ENCODE data around the gene LRRC1. TPM values are rescaled to one million over a fixed set of nuclear protein-coding genes. Genes with fewer than 3 reads are reported as not detected.

Gene LRRC1
- total RNA-seq, 1 donor from 2014 or later = 1.9 TPM

- DNase-seq (ENCODE audit: low spot score) = no peak
- Mint-ChIP-seq H3K4me1 (ENCODE audit: low read depth) (peaks cover 2% of the 10 kb centered on the region), H3K9me3 (no peaks in the 10 kb centered on the region), H3K36me3 (ENCODE audit: low read depth) (no peaks in the 10 kb centered on the region), H3K27ac (no peak overlapping the region), H3K27me3 (ENCODE audit: low read depth) (peaks cover 2% of the 10 kb centered on the region), H3K4me3 (ENCODE audit: low read depth) (no peak overlapping the region)
- intact Hi-C loops (cut with micrococcal nuclease) = no loop called here
These were observed 137.7 kb downstream of the LRRC1 start for GRCh38 chr6:53932516-53932915.

DNA sequence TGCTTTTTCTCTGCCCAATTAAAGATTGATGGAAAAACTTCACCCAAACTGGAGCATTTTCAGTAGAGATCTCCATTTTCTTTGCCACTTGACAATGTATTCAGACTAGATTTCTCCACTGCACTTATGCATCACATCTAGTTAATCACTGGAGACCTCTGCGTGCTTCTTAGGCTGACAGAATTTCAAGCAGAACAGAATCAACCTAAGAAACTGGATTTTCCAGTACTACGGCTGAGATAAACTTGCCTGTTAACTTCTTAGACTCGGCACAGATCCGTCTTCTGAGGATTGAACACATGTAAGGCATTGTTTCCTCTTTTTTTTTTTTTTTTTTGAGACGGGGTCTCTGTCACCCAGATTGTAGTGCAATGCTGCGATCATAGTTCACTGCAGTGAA, 139.2 kb downstream of the LRRC1 start:
- no peak overlapping the region for H3K4me3 Mint-ChIP-seq (ENCODE audit: low read depth)
- intact Hi-C loops (cut with micrococcal nuclease) = no loop called here
- peaks cover 4% of the 10 kb centered on the region for H3K27me3 Mint-ChIP-seq (ENCODE audit: low read depth)
- H3K9me3 Mint-ChIP-seq = no peaks in the 10 kb centered on the region
- H3K4me1 Mint-ChIP-seq (ENCODE audit: low read depth) = peaks cover 12% of the 10 kb centered on the region
- no peak overlapping the region for H3K27ac Mint-ChIP-seq
- H3K36me3 Mint-ChIP-seq (ENCODE audit: low read depth) = no peaks in the 10 kb centered on the region
- DNase-seq (ENCODE audit: low spot score) = no peak

DNA sequence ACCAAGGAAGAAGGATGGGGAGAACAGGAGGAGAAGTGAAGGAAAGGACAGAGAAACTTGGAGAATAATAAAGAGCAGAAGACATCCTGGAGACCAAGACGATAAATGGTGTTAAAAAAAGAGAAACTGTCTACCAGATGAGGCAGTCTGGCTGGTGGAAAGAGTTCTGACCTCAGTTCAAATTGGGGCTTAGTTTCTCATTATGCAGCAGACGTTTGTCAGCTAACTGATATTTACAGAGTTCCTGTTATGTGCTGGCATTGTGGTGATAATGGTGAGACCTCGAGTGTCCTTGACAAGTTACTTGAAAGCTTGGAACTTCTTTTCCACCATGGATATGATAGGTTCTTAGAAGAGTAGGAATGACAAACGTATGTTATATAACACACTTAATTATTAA, 142.7 kb downstream of the LRRC1 start:
- Mint-ChIP-seq H3K36me3 (ENCODE audit: low read depth) (no peaks in the 10 kb centered on the region), H3K27ac (no peak overlapping the region), H3K4me1 (ENCODE audit: low read depth) (peaks cover 12% of the 10 kb centered on the region), H3K27me3 (ENCODE audit: low read depth) (peaks cover 8% of the 10 kb centered on the region), H3K4me3 (ENCODE audit: low read depth) (no peak overlapping the region), H3K9me3 (no peaks in the 10 kb centered on the region)
- intact Hi-C loops (cut with micrococcal nuclease) = no loop called here
- no peak for DNase-seq (ENCODE audit: low spot score)

- H3K9me3 Mint-ChIP-seq = no peaks in the 10 kb centered on the region
- no peaks in the 10 kb centered on the region for H3K36me3 Mint-ChIP-seq (ENCODE audit: low read depth)
- no peak overlapping the region for H3K27ac Mint-ChIP-seq
These were observed 144.0 kb downstream of the LRRC1 start for GRCh38 chr6:53938810-53939209.

DNA sequence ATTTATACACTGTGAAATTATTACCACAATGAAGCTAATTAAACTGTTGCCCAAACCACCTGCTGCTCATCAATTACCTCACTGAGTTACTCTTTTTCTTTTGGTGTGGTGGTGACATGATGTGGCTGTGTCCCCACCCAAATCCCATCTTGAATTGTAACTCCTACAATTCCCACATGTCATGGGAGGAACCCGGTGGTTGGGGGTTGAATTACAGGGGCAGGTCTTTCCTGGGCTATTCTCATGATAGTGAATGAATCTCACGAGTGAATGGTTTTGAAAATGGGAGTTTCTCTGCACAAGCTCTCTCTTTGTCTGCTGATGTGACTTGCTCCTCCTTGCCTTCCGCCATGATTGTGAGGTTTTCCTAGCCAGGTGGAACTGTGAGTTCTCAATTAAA, 145.0 kb downstream of the LRRC1 start:
- Mint-ChIP-seq H3K36me3 (ENCODE audit: low read depth) (no peaks in the 10 kb centered on the region), H3K27ac (no peak overlapping the region), H3K27me3 (ENCODE audit: low read depth) (peaks cover 11% of the 10 kb centered on the region), H3K4me1 (ENCODE audit: low read depth) (peaks cover 12% of the 10 kb centered on the region), H3K4me3 (ENCODE audit: low read depth) (no peak overlapping the region), H3K9me3 (no peaks in the 10 kb centered on the region)
- intact Hi-C loops (cut with micrococcal nuclease) = no loop called here
- no peak for DNase-seq (ENCODE audit: low spot score)

More at GRCh38 chr6:53938810-53939209, 144.0 kb downstream of the LRRC1 start:
- Mint-ChIP-seq H3K27me3 (ENCODE audit: low read depth) (peaks cover 11% of the 10 kb centered on the region), H3K4me3 (ENCODE audit: low read depth) (no peak overlapping the region), H3K4me1 (ENCODE audit: low read depth) (peaks cover 12% of the 10 kb centered on the region)
- intact Hi-C loops (cut with micrococcal nuclease) = no loop called here
- DNase-seq (ENCODE audit: low spot score) = no peak

DNA sequence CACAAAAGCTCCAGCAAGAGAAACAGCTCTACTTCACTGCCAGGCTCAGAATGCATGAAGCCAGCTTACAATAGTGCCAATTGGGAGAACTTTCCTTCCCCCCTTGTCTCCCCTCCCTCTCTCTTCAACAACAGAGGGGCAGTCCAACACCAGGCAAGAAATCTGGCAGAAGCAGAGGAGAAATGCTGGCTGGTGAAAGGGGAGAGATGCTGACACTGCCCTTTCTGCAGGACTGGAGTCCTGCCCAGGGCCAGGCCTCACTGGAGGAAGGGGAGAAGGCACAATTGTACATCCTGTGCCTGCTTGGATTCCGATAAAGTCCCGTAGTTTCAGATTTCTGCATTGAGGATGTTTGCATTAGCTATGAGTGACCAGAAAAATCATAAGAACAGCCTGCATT, 148.6 kb downstream of the LRRC1 start:
- no peak overlapping the region for H3K27ac Mint-ChIP-seq
- H3K4me3 Mint-ChIP-seq (ENCODE audit: low read depth) = no peak overlapping the region
- peaks cover 15% of the 10 kb centered on the region for H3K27me3 Mint-ChIP-seq (ENCODE audit: low read depth)
- intact Hi-C loops (cut with micrococcal nuclease) = no loop called here
- DNase-seq (ENCODE audit: low spot score) = no peak
- peaks cover 4% of the 10 kb centered on the region for H3K4me1 Mint-ChIP-seq (ENCODE audit: low read depth)
- H3K9me3 Mint-ChIP-seq = no peaks in the 10 kb centered on the region
- H3K36me3 Mint-ChIP-seq (ENCODE audit: low read depth) = no peaks in the 10 kb centered on the region

DNA sequence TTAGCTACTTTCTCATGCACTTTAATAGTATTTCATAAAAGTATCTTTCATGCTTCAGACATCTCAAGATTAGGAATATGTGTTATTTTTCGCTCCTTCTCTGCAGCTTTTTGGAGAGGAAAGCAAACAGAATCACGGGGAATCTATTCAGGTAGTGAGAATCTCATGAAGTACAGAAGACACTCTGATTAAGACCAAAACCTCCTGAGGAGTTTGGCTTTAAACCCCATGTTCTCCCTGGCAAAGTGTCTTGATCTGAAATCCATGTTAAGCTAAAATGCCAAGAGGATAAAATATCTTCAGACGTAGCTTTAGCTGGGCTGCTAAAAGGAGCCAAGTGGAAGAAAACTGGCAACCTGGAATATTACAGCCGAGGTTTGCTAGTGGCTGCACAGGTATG, 149.3 kb downstream of the LRRC1 start:
- intact Hi-C loops (cut with micrococcal nuclease) = no loop called here
- Mint-ChIP-seq H3K36me3 (ENCODE audit: low read depth) (no peaks in the 10 kb centered on the region), H3K9me3 (no peaks in the 10 kb centered on the region), H3K27ac (no peak overlapping the region), H3K27me3 (ENCODE audit: low read depth) (peaks cover 19% of the 10 kb centered on the region), H3K4me3 (ENCODE audit: low read depth) (no peak overlapping the region), H3K4me1 (ENCODE audit: low read depth) (no peaks in the 10 kb centered on the region)
- no peak for DNase-seq (ENCODE audit: low spot score)

- no peaks in the 10 kb centered on the region for H3K9me3 Mint-ChIP-seq
- intact Hi-C loops (cut with micrococcal nuclease) = no loop called here
- no peak for DNase-seq (ENCODE audit: low spot score)
- H3K27ac Mint-ChIP-seq = no peak overlapping the region
- no peaks in the 10 kb centered on the region for H3K4me1 Mint-ChIP-seq (ENCODE audit: low read depth)
- H3K36me3 Mint-ChIP-seq (ENCODE audit: low read depth) = no peaks in the 10 kb centered on the region
- peaks cover 22% of the 10 kb centered on the region for H3K27me3 Mint-ChIP-seq (ENCODE audit: low read depth)
- H3K4me3 Mint-ChIP-seq (ENCODE audit: low read depth) = no peak overlapping the region
These were observed 149.7 kb downstream of the LRRC1 start for GRCh38 chr6:53944543-53944942.

DNA sequence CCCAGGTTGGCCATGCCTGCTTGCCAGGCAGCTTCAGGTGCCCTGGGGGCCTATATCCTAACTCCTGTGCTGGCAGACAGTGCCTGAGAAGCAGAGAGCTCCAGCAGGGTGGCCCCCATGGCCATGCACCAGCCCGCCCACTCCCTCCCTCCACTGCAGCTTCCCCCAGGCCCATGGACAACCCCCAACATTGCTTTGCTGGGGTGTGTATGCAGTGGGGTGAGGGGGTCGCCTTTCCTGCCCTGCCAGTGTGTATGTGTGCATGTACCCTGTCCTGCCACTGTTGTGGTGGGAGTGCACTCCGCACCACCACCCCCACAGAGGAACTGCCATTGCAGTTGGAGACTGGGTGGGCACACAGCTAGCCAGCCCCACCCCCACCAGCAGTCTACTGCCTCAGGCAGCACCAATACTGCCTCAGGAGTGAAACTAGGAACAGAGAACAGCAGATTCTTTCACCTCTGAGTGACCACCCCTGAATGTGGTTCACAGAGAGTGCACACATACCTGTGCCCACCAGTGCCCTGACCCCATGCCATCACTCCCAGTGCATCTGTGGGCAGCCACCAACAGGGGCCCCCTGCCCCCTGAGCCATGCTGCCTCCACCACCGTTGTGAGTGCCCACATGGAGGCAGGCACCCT, 151.1 kb downstream of the LRRC1 start:
- H3K9me3 Mint-ChIP-seq = no peaks in the 10 kb centered on the region
- H3K27ac Mint-ChIP-seq = no peak overlapping the region
- intact Hi-C loops (cut with micrococcal nuclease) = no loop called here
- peaks cover 22% of the 10 kb centered on the region for H3K27me3 Mint-ChIP-seq (ENCODE audit: low read depth)
- H3K4me1 Mint-ChIP-seq (ENCODE audit: low read depth) = no peaks in the 10 kb centered on the region
- H3K4me3 Mint-ChIP-seq (ENCODE audit: low read depth) = no peak overlapping the region
- no peaks in the 10 kb centered on the region for H3K36me3 Mint-ChIP-seq (ENCODE audit: low read depth)
- no peak for DNase-seq (ENCODE audit: low spot score)

- Mint-ChIP-seq H3K27me3 (ENCODE audit: low read depth) (peaks cover 18% of the 10 kb centered on the region), H3K4me3 (ENCODE audit: low read depth) (no peak overlapping the region), H3K9me3 (no peaks in the 10 kb centered on the region), H3K4me1 (ENCODE audit: low read depth) (no peaks in the 10 kb centered on the region), H3K36me3 (ENCODE audit: low read depth) (no peaks in the 10 kb centered on the region), H3K27ac (no peak overlapping the region)
- intact Hi-C loops (cut with micrococcal nuclease) = no loop called here
- DNase-seq (ENCODE audit: low spot score) = no peak
These were observed 153.0 kb downstream of the LRRC1 start for GRCh38 chr6:53947780-53948179.

- Mint-ChIP-seq H3K36me3 (ENCODE audit: low read depth) (no peaks in the 10 kb centered on the region), H3K9me3 (no peaks in the 10 kb centered on the region), H3K4me3 (ENCODE audit: low read depth) (no peak overlapping the region), H3K4me1 (ENCODE audit: low read depth) (no peaks in the 10 kb centered on the region), H3K27me3 (ENCODE audit: low read depth) (peaks cover 23% of the 10 kb centered on the region), H3K27ac (no peak overlapping the region)
- DNase-seq (ENCODE audit: low spot score) = no peak
- intact Hi-C loops (cut with micrococcal nuclease) = loop anchor here (10.0 kb wide), 1 partner anchor 157 kb away; the partner anchor contains the start of gene LRRC1
These were observed 156.6 kb downstream of the LRRC1 start for GRCh38 chr6:53951383-53951782.

- Mint-ChIP-seq H3K27me3 (ENCODE audit: low read depth) (peaks cover 11% of the 10 kb centered on the region), H3K4me1 (ENCODE audit: low read depth) (no peaks in the 10 kb centered on the region), H3K4me3 (ENCODE audit: low read depth) (no peak overlapping the region), H3K36me3 (ENCODE audit: low read depth) (no peaks in the 10 kb centered on the region), H3K9me3 (no peaks in the 10 kb centered on the region), H3K27ac (no peak overlapping the region)
- intact Hi-C loops (cut with micrococcal nuclease) = loop anchor here (5.0 to 10.0 kb wide), 2 partner anchors 161 to 239 kb away; partner anchors contain the start of gene LRRC1
- DNase-seq (ENCODE audit: low spot score) = no peak
These were observed 161.4 kb downstream of the LRRC1 start for GRCh38 chr6:53956068-53956711.

DNA sequence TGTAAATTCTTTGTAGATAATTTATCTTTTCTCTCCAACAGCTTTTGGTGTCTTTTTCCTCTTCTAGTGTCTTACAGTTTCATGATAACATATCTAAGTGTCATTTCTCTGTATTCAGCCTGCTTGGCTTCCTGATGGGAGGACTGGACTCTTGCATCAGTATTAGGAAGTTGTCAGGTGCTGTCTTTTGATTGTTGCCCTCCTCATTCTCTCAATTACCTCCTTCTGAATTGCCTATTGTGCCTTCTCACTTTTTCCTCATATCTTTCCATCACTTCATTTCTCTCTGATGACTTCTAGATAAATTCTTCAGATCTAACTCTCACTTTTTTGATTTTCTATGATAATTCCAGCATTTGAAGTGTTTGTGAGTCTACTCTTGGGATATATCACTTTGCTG, 162.0 kb downstream of the LRRC1 start:
- H3K27me3 Mint-ChIP-seq (ENCODE audit: low read depth) = peaks cover 11% of the 10 kb centered on the region
- H3K9me3 Mint-ChIP-seq = no peaks in the 10 kb centered on the region
- intact Hi-C loops (cut with micrococcal nuclease) = loop anchor here (5.0 to 10.0 kb wide), 2 partner anchors 162 to 240 kb away; partner anchors contain the start of gene LRRC1
- no peak overlapping the region for H3K27ac Mint-ChIP-seq
- no peaks in the 10 kb centered on the region for H3K4me1 Mint-ChIP-seq (ENCODE audit: low read depth)
- H3K4me3 Mint-ChIP-seq (ENCODE audit: low read depth) = no peak overlapping the region
- H3K36me3 Mint-ChIP-seq (ENCODE audit: low read depth) = no peaks in the 10 kb centered on the region
- no peak for DNase-seq (ENCODE audit: low spot score)

All from activated T-helper 2 cell treated with anti-CD3 and anti-CD28 coated beads, Interferon-gamma antibody, Interleukin-2, Interleukin-4, amounts not matched to agents 10 μg/mL and 5 μg/mL and 100 μg/mL, durations not matched to agents 14 hours and 24 hours and 36 hours (primary cell).